ENCODE results near the gene IGFN1.

- TF ChIP-seq POLR2A (IDR thresholded peaks at IDR 0.05; ENCODE audit: extremely low read depth, insufficient read length) (no peak), CTCF (IDR thresholded peaks at IDR 0.05; ENCODE audit: low read depth, low read length) (no peak), MAX (IDR thresholded peaks at IDR 0.05; ENCODE audit: low read depth, low read length) (no peak), MYC (IDR thresholded peaks at IDR 0.05; ENCODE audit: low read depth, low read length) (no peak)
Measured at GRCh38 chr1:201220388-201220715, 29.7 kb downstream of the IGFN1 start.

All from NB4 (cell line).